Activated CD4-positive, CD25-positive, alpha-beta regulatory T cell (primary cell): ENCODE data around the gene SLC2A13.
"Not testable (repeated sequence)": the region's sequence is repeated elsewhere in the genome, so short reads cannot be mapped to it uniquely, and the experiment has no call there.

Experiments
- DNase-seq, 4 experiments: peaks; one replicate each; lab custom pipeline; 2025; lab: John Stamatoyannopoulos, UW

Gene SLC2A13

DNA sequence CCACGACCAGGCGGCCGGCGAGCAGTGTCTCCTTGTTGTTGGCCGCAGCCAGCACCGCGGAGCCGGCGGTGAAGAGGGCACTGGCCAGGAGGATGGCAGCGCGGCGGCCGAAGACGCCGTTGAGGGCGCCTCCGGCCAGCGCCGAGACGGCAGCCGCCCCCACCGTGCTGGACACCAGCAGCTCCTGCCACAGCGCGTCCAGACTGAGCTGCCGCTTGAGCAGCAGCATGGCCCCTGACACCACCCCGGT is 691 bp downstream of the SLC2A13 start:
- DNase-seq, result peak in 1 of 4 experiments; percentile 4

DNA sequence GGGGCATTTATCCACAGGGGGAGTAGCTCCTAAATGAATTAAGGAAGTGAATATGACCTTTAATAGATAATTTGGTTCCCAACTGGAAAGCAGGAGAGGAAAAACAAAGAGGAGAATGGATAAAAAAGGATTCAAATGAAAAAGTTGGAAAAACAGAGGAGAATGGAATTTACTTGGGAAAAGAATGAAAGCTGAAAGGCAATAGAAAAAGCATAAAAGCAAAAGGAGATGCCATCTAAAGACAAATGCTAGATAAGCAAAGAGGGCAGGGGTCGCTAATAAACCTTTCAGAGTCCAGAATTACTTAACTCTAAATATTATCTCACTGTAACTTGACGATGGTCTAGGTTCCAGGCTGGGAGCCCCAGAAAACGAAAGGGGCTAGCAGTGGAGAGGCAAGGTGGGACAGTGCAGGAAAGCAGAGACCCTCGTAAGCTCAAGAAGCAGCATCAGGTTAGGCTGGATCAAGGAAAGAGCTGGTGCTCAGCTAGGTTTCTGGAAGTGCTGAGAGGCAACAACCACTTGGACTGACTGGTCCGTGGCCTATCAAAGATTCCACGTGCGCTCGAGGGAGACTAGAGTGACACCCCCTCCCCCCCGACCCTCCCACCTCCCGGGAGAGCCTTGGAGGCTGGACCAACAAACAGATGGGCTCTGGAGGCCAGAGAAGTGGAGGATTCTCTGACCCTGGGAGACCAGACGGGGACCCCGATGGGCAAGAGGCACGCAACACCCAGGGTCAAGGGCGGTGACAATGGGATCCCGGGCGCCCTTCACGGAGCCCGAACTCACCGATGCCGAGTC is 1.2 kb downstream of the SLC2A13 start:
- DNase-seq, result no peak

DNA sequence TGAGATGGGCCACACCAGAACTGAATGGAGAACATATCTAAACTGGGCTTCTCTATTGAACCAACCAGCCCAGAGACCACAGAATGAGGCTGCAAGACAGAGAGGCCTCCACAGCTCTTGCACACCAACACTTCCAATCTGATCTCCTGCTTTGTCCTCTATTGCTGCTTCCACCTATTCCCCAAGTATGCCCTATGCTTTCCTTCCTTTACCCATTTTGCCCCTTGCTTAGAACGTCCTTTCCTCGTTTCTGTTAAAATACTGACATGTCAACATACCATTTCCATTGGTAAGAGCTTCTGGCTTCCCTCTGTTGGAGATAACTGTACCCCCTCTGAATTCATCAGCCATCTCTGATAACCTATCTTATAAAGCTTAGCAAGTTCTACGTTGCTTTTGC is 2.8 kb downstream of the SLC2A13 start:
- DNase-seq, result no peak

DNA sequence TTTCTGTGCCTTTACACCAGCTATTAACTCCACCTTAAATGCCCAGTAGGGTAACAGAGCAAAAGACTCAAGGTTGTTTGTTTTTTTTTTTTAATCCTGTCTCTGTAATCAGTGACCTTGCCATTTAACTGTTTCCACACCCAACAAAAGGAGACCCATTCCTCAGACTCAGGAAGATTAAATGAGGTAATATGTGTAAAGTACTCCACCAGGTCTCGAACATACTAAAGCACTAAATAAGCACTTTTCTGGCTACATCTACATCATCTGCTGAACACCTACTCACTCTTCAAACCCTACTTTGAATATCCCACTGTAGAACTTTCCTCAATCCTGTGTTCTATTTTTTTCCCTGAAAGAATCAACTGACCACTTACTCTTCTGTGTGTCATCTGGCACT is 4.1 kb downstream of the SLC2A13 start:
- no peak for DNase-seq

DNA sequence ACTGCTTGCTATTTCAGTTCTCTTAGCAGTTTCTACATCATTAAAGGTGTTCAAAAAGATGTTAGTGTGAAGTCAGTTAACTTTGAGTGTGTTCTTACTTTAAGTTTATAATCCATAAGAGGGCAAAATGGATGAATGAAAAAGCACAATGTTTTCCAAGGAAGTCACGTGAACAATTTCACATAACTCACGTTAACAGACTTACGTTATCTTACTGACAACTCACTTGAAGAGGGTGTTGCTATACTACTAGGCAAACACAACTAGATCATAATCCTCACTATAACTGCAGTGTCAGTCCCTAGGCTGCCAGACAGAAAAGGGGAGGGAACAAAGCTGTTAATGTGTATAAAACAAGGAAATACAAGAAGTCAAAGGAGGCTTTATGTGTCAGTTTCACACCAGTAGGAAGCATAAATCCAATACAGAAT is 6.4 kb downstream of the SLC2A13 start:
- DNase-seq, result no peak

DNA sequence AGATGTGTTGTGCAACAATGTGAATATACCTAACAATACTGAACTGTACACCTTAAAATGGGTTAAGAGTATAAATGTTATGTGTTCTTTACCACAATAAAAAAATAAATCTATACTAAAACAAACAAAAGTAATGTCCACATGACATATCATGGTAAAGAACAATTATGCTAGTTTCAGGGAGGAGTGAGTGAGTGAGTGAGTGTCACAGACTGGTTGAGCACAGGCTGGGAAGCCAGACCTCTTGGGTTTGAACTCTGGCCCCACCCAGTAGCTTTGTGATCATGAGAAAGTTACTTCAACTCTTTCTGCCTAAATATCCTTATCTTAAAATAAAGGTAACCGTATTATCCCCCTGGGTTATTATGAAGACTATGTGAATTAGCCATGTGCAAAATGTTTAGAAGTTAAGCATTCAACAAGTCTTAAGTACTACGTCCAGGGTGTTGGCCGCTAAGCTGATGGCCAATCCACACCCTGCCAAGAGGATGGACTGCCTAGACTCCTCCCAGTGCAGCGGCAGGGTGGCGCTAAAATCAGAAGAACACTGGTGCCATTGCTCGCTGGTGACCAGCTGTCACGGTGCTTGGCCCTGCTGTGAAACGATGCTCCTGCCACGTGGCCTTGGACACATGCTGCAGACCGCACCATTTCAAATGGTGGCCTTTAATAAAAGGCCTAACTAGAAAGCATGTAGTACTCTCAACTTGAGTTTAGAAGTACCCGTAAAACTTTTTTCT is 7.3 kb downstream of the SLC2A13 start:
- DNase-seq, result no peak

DNA sequence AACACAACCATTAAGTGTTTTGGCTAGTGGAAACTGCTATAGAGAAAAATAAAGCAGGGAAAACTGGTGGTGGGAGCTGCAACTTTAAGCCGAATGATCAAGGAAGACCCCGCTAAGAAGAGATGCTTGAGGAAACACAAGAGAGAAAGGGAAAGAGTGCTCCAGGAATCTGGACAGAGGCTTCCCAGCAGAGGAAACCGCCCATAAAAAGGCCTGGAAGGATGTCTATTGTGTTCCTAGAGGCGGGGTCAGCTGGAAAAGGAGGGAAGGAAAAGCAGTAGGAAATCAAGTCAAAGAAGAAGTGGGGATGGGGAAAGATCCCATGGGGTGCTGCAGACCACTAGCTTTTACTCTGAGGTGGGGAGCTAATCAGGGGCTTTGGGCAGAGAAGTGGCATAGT is 12.4 kb downstream of the SLC2A13 start:
- DNase-seq, result no peak

DNA sequence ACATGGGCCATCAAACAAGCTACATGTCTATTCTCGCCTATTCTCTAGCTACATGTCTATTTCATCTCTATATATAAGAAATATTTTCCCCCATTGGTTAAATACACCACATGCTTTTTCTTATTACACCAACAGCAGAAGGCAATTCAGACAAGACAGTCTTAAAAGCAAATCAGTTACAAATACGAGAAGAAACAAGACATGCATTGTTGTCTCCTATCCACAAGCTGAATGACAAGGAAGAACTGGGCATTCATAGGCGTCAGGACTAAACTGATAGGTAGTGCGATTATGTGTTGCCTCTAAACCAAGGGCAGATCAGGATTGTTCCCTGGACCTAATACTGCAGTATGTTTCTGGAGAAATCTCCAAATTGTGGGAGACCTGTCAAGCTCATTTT is 19.4 kb downstream of the SLC2A13 start:
- DNase-seq, result no peak

DNA sequence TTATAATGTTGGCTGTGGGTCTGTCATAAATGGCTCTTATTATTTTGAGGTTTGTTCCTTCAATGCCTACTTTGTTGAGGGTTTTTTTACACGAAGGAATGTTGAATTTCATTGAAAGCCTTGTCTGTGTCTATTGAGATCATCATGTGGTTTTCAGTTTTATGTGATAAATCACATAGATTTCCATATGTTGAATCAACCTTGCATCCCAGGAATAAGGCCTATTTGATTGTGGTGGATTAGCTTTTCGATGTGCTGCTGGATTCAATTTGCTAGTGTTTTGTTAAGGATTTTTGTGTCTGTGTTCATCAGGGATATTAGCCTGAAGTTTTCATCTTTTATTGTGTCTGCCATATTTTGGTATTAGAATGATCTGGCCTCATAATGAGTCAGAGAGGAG is 27.6 kb downstream of the SLC2A13 start:
- no peak for DNase-seq

DNA sequence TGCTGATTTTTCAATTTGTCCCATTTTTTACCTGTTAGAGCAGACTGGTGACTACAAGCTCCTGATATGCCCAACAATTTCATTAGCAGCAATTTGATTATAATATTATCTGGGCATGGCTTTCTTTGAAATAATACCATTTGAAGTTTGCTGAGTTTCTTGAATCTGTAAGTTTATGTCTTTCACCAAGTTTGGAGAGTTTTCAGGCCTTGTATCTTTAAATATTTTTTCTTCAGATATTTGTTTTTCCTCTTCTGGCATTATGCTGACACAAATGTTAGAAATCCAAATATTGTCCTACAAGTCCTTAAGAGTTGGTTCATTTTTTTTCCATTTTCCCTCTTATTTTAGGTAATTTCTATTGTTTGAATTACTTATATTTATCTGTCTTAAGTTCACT is 30.4 kb downstream of the SLC2A13 start:
- DNase-seq, result no peak

DNA sequence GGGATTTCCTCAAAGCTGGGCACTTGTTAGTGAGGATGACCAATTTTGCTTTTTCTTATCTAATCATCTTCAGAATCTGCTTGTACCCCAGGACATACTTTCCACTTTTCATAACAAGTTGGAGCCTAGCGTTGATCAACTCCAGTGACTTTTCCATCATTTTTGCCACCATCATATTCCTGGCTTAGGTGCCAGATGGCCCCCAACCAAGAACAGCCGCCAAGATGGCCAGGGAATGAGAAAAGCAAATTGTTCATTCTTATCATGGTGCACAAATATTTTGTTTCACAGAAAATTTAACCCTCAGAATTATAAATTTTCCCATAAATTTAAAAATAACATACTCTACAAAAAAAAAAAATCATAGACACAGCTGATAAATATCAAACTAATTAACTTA is 37.5 kb downstream of the SLC2A13 start:
- DNase-seq, result no peak

DNA sequence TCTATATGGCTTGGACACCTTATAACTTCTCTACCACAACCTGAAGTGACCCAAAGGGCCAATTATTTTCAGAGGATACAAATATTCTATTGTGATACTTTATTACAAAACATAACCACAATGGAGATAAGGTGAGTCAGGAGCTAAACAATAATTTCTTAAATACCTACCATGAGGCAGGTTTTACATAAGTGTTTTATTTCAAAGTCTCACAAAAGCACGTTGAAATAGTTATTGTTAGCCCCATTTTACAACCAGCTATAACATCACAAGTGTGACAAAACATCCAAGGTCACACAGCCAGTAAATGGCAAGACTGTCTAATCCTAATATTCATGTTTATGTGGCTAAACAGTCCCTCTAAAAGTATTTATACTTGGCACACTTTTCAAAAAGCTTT is 40.2 kb downstream of the SLC2A13 start:
- DNase-seq, result no peak

DNA sequence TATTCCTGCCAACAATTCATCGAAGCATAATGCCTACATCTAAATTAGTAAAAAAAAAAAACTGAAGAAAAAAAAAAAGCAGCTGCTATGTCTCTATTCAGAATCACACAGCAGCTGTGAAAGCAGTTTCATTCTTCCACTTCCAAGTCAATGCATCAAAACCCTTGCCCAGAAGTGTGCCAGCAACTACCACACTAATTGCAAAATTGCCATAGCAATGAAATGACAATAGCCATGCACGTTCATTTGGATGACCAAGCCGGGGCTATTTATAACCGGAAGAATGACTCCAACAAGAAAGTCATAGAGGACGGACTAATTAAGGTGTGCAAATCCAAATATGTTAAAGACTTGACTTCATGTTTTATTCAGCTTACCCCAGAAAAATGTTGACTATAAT is 42.5 kb downstream of the SLC2A13 start:
- no peak for DNase-seq

DNA sequence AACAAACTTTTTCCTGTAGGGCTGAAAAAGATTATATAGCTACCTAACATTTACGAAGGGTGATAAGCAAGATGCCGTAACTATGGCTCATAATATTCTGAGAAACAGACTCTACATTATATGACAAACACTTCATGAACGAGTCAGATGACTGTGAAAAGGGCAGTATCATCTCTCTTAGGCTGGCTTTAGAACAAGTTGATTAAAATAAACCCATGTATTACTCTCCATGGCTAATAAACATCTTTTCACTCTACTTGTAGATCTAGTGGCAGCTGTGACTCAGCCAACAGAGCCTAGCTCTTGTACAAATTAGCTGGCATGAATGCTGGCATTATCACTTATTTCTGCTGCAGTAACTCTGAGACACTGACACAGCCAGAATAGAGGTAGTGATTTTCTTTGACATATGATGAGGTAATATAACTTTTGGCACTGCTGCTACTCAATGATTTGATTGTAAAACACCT is 47.1 kb downstream of the SLC2A13 start:
- DNase-seq, result no peak

DNA sequence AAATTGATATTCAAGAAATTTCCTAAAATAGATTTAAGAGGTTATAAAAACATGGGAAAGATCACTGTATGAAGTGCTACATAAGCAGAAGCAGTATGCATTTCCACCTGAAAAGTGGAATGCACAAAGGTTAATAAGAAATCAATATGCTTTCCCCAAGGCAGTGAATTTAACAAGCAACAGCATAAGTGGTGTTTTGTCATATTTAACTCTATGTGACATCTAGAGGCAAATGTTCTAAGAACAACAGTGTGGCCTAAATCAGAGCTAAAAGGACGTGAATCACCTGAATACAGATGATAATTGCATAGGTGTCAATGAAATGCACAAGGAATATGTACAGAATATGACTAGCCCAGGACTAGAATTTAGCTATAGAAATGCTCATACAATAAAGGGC is 49.5 kb downstream of the SLC2A13 start:
- DNase-seq, result no peak

DNA sequence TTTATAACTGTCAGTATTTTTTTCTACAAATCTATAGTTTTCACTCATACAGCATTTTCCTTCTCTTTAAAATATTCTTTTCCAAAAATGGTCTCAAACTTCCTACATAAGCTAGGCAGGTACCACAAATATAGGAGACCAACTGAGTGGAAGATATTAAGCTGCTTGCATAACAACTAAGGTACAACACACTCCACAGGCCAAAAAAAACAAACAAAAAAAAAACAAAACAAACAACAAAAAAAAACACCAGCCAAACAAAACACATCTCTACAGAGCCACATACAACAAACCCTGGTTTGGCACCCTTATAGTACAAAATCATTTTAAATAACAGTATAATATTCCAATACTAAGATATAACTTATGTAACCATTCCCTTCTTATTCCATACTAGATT is 50.1 kb downstream of the SLC2A13 start:
- no peak for DNase-seq

DNA sequence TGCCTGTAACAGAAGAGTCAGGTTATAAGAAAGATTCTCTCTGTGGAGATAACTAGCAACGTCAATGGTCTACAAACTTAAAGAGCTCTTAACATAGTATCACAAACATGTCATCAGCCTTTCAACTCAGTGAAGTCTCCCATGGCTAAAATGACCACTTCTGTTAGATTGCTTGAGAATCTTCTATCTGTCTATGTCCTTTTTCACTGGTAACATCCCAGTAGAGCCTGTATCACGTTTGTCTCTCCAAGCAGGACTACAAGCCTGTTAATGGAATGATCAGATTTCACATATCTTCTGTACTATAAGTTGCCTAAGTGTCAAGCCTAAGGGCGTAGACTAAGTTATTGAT is 50.7 kb downstream of the SLC2A13 start:
- DNase-seq, result no peak

DNA sequence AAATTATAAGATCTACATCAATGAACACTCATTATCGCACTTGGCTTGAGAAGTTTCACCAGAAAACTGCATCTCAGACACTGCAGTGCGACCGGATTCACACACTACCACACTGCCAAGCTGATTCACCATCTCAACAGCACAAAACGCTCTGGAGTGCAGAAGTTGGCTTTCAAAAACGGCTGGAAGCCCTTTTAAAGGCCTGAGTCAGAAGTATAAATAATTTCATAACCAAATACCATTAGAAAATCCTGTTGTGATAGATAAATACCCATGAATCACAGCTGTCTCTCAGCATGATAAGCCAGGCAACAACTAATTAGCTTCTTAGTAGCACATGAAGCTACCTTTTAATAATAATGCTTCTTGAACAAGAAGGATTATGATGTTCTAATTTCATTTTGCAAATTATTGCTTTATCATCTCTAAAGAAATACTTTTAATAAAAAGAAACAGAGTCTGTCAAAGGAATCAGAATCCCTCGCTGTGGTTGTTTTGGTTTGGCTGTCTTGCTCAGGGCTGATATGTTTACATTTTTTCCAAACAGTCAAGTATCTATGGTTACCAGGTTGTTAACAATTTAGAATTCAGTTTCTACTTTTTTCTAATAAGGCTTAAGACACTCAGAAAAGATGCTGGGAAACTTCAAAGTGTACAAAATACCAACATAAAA is 51.2 kb downstream of the SLC2A13 start:
- no peak for DNase-seq

DNA sequence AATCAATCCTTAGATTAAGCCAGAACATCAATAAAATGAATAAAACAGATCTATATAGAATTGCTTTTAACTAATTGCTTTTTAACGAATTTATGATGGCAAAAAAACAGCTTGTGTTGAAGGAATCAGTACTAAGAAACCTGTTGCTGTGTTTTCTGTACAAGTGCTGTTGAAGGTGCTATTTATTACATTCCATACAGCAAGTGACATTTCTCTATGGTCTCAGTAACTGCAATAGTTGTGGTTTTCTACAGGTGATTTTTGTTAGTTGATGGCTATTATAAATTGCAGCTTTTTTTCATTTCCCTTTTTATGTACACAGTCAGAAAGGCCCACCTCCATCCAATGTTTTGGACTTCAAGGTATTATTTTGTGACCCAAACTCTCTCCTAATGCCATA is 56.6 kb downstream of the SLC2A13 start:
- no peak for DNase-seq

DNA sequence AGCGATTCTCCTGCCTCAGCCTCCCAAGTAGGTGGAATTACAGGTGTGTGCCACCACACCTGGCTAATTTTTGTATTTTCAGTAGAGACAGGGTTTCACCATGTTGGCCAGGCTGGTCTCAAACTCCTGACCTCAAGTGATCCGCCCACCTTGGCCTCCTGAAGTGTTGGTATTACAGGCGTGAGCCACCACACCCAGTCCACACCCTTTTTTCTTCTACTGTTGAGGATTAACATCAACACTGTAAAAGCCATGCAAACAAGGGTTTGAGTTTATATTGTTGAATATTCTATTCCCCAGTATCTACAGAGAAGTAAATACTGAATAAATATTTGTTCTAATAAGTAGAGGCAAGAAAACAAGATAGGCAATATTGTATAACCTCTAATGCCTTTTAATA is 58.9 kb downstream of the SLC2A13 start:
- not testable (repeated sequence) for DNase-seq

DNA sequence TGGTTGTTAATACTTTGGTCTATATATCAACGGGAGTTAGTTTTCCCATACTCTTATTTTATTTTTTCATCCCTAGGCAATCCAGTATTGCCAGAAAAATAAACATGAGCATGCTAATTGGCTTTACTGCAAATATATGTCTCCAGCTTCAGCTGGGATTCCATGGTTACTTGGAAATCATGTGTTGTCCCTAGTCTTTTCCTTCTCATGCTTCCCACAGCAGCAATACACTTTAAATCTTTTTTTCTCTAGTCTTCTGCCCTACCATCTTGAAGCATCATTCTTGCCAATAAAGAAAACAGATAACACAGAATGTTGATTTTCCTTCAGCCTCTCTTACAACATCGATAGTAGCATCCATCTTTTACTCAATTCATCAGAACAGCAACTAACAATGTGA is 60.2 kb downstream of the SLC2A13 start:
- DNase-seq, result no peak

DNA sequence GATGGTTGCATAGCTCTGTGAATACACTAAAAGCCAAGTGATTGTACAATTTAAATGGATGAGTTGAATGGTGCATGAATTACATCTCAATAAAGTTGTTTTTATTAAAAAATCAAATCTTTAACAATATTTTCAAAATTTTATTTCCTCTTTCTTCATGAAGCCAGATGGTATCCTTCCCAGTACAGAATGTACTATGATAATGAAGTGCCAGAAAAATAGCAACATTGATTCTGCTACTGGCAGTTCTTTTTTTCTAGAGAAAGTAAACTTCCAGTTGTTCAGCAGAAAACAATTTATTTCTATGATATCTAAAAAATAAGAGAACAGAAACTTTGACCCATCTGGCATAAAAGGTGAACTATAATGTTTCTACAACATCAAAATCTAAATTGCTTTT is 61.5 kb downstream of the SLC2A13 start:
- DNase-seq, result no peak

DNA sequence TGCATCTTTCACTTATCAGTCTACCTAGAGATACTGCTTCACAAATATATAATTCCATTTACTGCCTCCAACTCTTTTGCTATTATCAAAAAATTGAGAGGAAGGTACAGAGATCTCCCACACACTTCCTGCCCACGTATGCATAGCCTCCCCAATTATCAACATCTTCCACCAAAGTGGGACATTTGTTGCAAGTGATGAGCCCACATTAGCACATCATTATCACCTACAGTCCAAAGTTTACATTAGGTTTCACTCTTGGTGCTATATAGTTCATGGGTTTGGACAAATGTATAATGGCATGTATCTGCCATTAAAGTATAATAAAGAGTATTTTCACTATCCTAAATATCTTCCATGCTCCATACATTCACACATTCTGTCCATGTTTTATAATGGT is 66.3 kb downstream of the SLC2A13 start:
- DNase-seq, result no peak
